Amniotic stem cell (primary cell): ENCODE data around the gene FEZF1.

Experiments used
- DNase-seq: peaks from one replicate; lab custom pipeline; 2025; lab: John Stamatoyannopoulos, UW

Gene FEZF1

GRCh38 chr7:122268101-122268500 is 36.4 kb downstream of the FEZF1 start:
- no peak for DNase-seq

GRCh38 chr7:122262246-122262645 is 42.3 kb downstream of the FEZF1 start:
- DNase-seq, result no peak

- no peak for DNase-seq
Measured at GRCh38 chr7:122261442-122261841, 43.1 kb downstream of the FEZF1 start.

- DNase-seq, result no peak
Measured at GRCh38 chr7:122261016-122261415, 43.5 kb downstream of the FEZF1 start.

GRCh38 chr7:122260336-122260735 is 44.2 kb downstream of the FEZF1 start:
- DNase-seq, result no peak

GRCh38 chr7:122258971-122259370 is 45.6 kb downstream of the FEZF1 start:
- no peak for DNase-seq

GRCh38 chr7:122257056-122257455 is 47.5 kb downstream of the FEZF1 start:
- DNase-seq, result no peak

- no peak for DNase-seq
Measured at GRCh38 chr7:122256046-122256445, 48.5 kb downstream of the FEZF1 start.

GRCh38 chr7:122255454-122255853 is 49.1 kb downstream of the FEZF1 start:
- no peak for DNase-seq
